Left lung (tissue), 10 donors: ENCODE results near the gene ARSH. TPM values are rescaled to one million over a fixed set of nuclear protein-coding genes. Genes with fewer than 3 reads are reported as not detected.
"Not testable (repeated sequence)": the region's sequence is repeated elsewhere in the genome, so short reads cannot be mapped to it uniquely, and the experiment has no call there.

Experiments
- ATAC-seq: fragments of 200-7000 bp; cut with Tn5 transposase; one replicate; pipeline ENCODE4 v1.9.1; 2020; ENCODE audit warnings: moderate library complexity
- DNase-seq, 4 donors: peaks; one replicate each; pipeline ENCODE4 v3.0.0-alpha.2; 2013 to 2020
- H3K27ac ChIP-seq, 2 donors: fragments of 200-600 bp; sonication (generic) in 1 of 2; one replicate each; pipeline versions ENCODE4 v1.5.0 to v1.8.0; 2020 to 2021
- H3K27me3 ChIP-seq, 2 donors: fragments of 200-600 bp; sonication (generic) in 1 of 2; one replicate each; pipeline versions ENCODE4 v1.5.0 to v1.8.0; 2020 to 2021
- H3K36me3 ChIP-seq, 2 donors: fragments of 200-600 bp; sonication (generic) in 1 of 2; one replicate each; pipeline versions ENCODE4 v1.5.0 to v1.8.0; 2020 to 2021
- H3K4me1 ChIP-seq, 2 donors: fragments of 200-600 bp; one replicate each; pipeline ENCODE4 v1.8.0; 2021
- H3K4me3 ChIP-seq, 2 donors: fragments of 200-600 bp; sonication (generic) in 1 of 2; one replicate each; pipeline versions ENCODE4 v1.5.0 to v1.8.0; 2020 to 2021; ENCODE audit warnings: mild to moderate bottlenecking in 1 of 2
- H3K9me3 ChIP-seq, 2 donors: fragments of 200-600 bp; sonication (generic) in 1 of 2; one replicate each; pipeline versions ENCODE4 v1.5.0 to v1.8.0; 2020 to 2021
- CTCF ChIP-seq, 2 donors: fragments of 200-600 bp; sonication (generic) in 1 of 2; IDR thresholded peaks; one replicate each; pipeline versions ENCODE4 v1.5.0 to v1.8.0; 2021; ENCODE audit warnings: antibody characterized with exemption in 2 of 2
- intact Hi-C, 2 donors: fragments of 100-400 bp; cut with DNase I; formaldehyde crosslinking; loops; one replicate each; pipeline versions ENCODE4 v1.11.2 to v1.14.2; 2022
- polyA plus RNA-seq, 6 donors: library from polyadenylated mRNA; unstranded; fragments of 120-200 nt; gene quantifications; one replicate each; pipeline ENCODE4 v1.2.1, GENCODE V29; 2013; ENCODE audit not compliant: insufficient read length in 6 of 6
- total RNA-seq, 2 donors: library from RNA; stranded (reverse); fragmentation: NEBNext Ultra II Directional; extraction: Animal tissue kit (Norgen Biotek cat#: 25700); gene quantifications; one replicate each; pipeline ENCODE4 v1.2.1, GENCODE V29; 2021
- donor health status: DM: no; HTN: yes; CAD: no.
- donor health status: DM: no; HTN: no; CAD: no.

Gene ARSH
- total and polyA plus RNA-seq, 8 donors, result 0.08 to 0.14 (median 0.09) TPM; not detected in 2

GRCh38 chrX:2972391-2972790 is 34.0 kb upstream of the ARSH start:
- no peak for TF ChIP-seq CTCF (IDR thresholded peaks at IDR 0.05)
- Histone ChIP-seq H3K4me3 (no peak overlapping the region), H3K27me3 (no peaks in the 10 kb centered on the region), H3K4me1 (no peaks in the 10 kb centered on the region), H3K36me3 (no peaks in the 10 kb centered on the region), H3K9me3 (no peaks in the 10 kb centered on the region), H3K27ac (no peak overlapping the region)
- DNase-seq, result no peak
- intact Hi-C loops, result no loop called here
- no peak for ATAC-seq

DNA sequence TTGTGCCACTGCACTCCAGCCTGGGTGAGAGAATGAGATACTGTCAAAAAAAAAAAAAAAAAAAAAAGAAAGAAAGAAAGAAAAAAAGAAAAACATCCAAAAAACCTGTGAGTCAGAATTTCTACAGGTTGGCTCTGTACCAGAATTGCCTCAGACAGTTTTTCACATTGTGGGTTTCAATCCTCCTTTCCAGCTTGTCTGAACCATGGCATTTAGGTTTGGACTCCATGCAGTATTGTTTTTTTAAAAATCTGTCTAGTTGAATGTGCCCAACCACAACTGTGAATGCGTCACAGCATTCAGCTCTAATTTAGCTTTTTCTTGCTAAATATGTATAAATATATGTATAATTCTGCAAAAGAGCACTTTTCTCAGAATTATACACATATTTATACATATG is 31.4 kb upstream of the ARSH start:
- no peak for TF ChIP-seq CTCF (IDR thresholded peaks at IDR 0.05)
- ATAC-seq, result no peak

GRCh38 chrX:2978639-2979038 is 27.7 kb upstream of the ARSH start:
- H3K4me3 ChIP-seq, H3K27me3 ChIP-seq, H3K4me1 ChIP-seq, H3K27ac ChIP-seq, H3K9me3 ChIP-seq, ATAC-seq, intact Hi-C loops, DNase-seq, H3K36me3 ChIP-seq: not testable (repeated sequence)

More for the DNA sequence above, 31.4 kb upstream of the ARSH start:
- no peak for DNase-seq
- Histone ChIP-seq H3K9me3 (no peaks in the 10 kb centered on the region), H3K36me3 (no peaks in the 10 kb centered on the region), H3K27ac (no peak overlapping the region), H3K4me3 (no peak overlapping the region), H3K4me1 (no peaks in the 10 kb centered on the region), H3K27me3 (no peaks in the 10 kb centered on the region)
- intact Hi-C loops, result no loop called here

DNA sequence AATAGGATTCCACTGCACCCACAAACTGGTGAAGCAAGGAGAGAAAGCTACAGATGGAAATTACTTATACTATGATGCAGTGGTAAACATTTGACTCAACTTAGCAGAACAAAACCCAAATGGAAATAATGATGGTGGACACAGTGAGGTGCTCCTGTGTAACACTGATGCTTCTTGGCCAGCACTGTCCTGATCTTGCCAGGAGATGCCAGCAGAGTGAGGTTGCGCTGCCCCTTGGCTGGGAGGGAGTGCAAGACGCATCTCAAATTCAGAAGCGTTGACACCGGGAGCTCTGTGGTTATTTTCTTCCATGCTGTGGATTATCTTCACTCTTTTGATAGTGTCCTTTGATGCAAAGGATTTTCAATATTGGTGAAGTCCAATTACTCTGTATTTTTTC is 22.0 kb upstream of the ARSH start:
- no peak for ATAC-seq
- TF ChIP-seq CTCF (IDR thresholded peaks at IDR 0.05), result no peak
- Histone ChIP-seq H3K27me3 (no peaks in the 10 kb centered on the region), H3K4me1 (no peaks in the 10 kb centered on the region), H3K9me3 (no peaks in the 10 kb centered on the region), H3K36me3 (no peaks in the 10 kb centered on the region), H3K27ac (no peak overlapping the region), H3K4me3 (no peak overlapping the region)
- intact Hi-C loops, result no loop called here
- DNase-seq, result no peak

DNA sequence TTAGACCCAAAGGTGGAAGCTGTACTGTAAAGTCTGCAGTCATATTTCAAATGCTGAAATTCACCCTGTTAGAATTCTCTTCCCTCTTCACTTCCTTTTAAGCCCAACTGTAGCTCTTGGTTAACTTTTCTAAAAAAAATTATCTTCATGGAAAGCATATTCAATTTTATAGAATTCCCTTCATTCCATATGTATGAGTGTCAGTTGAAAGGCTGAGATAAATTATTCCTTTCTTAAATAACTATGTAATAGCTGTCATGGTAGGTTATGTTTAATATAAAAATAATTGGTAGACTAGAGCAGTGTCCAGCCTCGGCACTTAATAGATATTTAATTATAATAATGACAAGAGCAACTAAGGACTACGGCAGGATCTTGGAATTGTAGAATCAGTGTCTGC is 16.8 kb upstream of the ARSH start:
- Histone ChIP-seq H3K27ac (no peak overlapping the region), H3K4me3 (no peak overlapping the region), H3K27me3 (no peaks in the 10 kb centered on the region), H3K9me3 (no peaks in the 10 kb centered on the region), H3K4me1 (no peaks in the 10 kb centered on the region), H3K36me3 (no peaks in the 10 kb centered on the region)
- intact Hi-C loops, result no loop called here
- no peak for TF ChIP-seq CTCF (IDR thresholded peaks at IDR 0.05)
- DNase-seq, result no peak
- ATAC-seq, result no peak

- Histone ChIP-seq H3K27me3 (no peaks in the 10 kb centered on the region), H3K27ac (no peak overlapping the region), H3K4me3 (no peak overlapping the region), H3K4me1 (no peaks in the 10 kb centered on the region), H3K36me3 (no peaks in the 10 kb centered on the region), H3K9me3 (peaks cover 0 to 15% of the 10 kb centered on the region in 2 donors)
- intact Hi-C loops, result no loop called here
- ATAC-seq, result no peak
- TF ChIP-seq CTCF (IDR thresholded peaks at IDR 0.05), result no peak
- DNase-seq, result no peak
These were observed 4.2 kb downstream of the ARSH start for GRCh38 chrX:3010532-3010931.
